OCI-LY1 (cell line): ENCODE measurements around the gene TRPV2.

Experiments used
- H2AFZ ChIP-seq: fragments of 200-600 bp; sonication (generic), shearing (Covaris generic); 2 replicates; pipeline ENCODE4 v1.6.0; 2014; ENCODE audit warnings: antibody characterized with exemption, mild to moderate bottlenecking, low read length
- H3F3A ChIP-seq: fragments of 200-600 bp; sonication (generic), shearing (Covaris generic); 2 replicates; pipeline ENCODE4 v1.6.0; 2014; ENCODE audit warnings: mild to moderate bottlenecking, antibody characterized with exemption, low read length, moderate library complexity; ENCODE audit not compliant: insufficient read depth
- H3K27ac ChIP-seq: fragments of 200-600 bp; sonication (generic); 2 replicates; pipeline ENCODE4 v1.5.1; 2014; ENCODE audit warnings: low read length, mixed run types, mild to moderate bottlenecking, low read depth; ENCODE audit not compliant: poor library complexity, severe bottlenecking
- H3K27me3 ChIP-seq: fragments of 200-600 bp; sonication (generic); 2 replicates; pipeline ENCODE4 v1.6.0; 2014; ENCODE audit warnings: antibody characterized with exemption, mild to moderate bottlenecking, low read length, moderate library complexity; ENCODE audit not compliant: insufficient read depth
- H3K36me3 ChIP-seq: fragments of 200-600 bp; sonication (generic); 2 replicates; pipeline ENCODE4 v1.6.1; 2014; ENCODE audit warnings: mild to moderate bottlenecking, antibody characterized with exemption, low read length, moderate library complexity, mixed read lengths; ENCODE audit not compliant: insufficient read depth
- H3K4me1 ChIP-seq: fragments of 200-600 bp; sonication (generic); 2 replicates; pipeline ENCODE4 v1.5.1; 2014; ENCODE audit warnings: mild to moderate bottlenecking, low read length, moderate library complexity; ENCODE audit not compliant: insufficient read depth, severe bottlenecking
- H3K4me2 ChIP-seq: fragments of 200-600 bp; sonication (generic), shearing (Covaris generic); 2 replicates; pipeline ENCODE4 v1.6.1; 2014; ENCODE audit warnings: low read length
- H3K4me3 ChIP-seq: fragments of 200-600 bp; sonication (generic); 2 replicates; pipeline ENCODE4 v1.5.1; 2014; ENCODE audit warnings: low read length, low read depth, mild to moderate bottlenecking, mixed read lengths; ENCODE audit not compliant: poor library complexity, severe bottlenecking
- H3K79me2 ChIP-seq: fragments of 200-600 bp; shearing (Covaris generic); 2 replicates; pipeline ENCODE4 v1.6.1; 2016; ENCODE audit warnings: mixed run types, low read length, mixed read lengths; ENCODE audit not compliant: insufficient read depth
- H3K9ac ChIP-seq: fragments of 200-600 bp; sonication (generic), shearing (Covaris generic); 2 replicates; pipeline ENCODE4 v1.6.1; 2014; ENCODE audit warnings: mild to moderate bottlenecking, low read length, mixed read lengths
- H3K9me2 ChIP-seq: fragments of 200-600 bp; sonication (generic), shearing (Covaris generic); 2 replicates; pipeline ENCODE4 v1.6.1; 2014; ENCODE audit warnings: low read depth, mild to moderate bottlenecking, low read length, mixed read lengths
- H3K9me3 ChIP-seq: fragments of 200-600 bp; shearing (Covaris generic); 2 replicates; pipeline ENCODE4 v1.6.1; 2014; ENCODE audit warnings: low read length, mixed read lengths
- H4K20me1 ChIP-seq: fragments of 200-600 bp; sonication (generic), shearing (Covaris generic); 2 replicates; pipeline ENCODE4 v1.6.0; 2016; ENCODE audit warnings: mild to moderate bottlenecking, low read length; ENCODE audit not compliant: insufficient read depth
- EZH2 ChIP-seq: fragments of 200-600 bp; sonication (generic), shearing (Covaris generic); IDR thresholded peaks from 2 replicates; pipeline ENCODE4 v1.8.0; 2017; ENCODE audit warnings: borderline replicate concordance, mixed run types, mild to moderate bottlenecking, antibody characterized with exemption, low read length, moderate library complexity, mixed read lengths
- TF ChIP-seq, protein P1 (sequence below): fragments of 200-600 bp; sonication (generic), shearing (Covaris generic); IDR thresholded peaks from 2 replicates; pipeline ENCODE4 v1.5.1; 2017; ENCODE audit warnings: mild to moderate bottlenecking, antibody characterized with exemption, low read length, moderate library complexity, mixed read lengths

TRPV2 gene

DNA sequence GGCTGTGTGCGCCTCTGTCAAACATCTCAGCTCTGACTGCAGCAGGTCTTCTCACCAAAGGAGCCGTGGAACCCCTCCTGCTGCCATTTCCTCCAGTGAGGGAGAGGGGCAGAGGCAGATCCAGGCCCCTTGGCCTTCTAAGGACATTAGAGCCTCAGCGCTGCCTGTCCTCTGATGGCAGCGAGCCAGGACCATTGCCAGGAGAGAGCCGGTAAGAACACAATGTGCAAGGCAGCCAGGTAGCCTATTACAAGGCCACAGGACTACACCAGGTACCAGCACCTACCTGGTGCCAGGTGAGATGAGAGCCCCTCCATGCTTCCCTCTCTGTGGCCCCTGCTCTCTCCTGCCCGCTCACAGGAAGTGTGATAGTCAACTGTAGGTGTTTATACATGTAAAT lies 65.6 kb downstream of the TRPV2 start:
- no peaks in the 10 kb centered on the region for H3K36me3 ChIP-seq

DNA sequence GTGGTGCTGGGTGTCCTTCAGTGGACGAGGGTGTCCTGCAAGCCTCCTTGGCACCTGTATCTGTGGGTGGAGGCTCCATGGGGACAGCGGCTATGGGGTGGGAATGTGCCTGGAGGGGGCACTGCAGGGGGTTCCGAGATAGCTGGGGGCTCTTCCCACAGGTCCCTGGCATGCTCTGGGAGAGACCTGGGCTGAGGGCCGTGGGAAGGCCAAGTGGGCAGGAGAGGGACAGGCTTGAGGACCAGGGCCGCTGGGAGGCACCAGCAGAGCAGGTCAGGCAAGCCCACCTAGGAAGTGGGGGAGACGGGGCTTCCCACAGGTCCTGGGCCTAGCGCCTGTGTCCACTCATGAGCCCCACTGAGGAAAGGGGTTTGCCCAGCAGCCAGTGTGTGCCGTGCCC lies 66.9 kb downstream of the TRPV2 start:
- H3K9ac ChIP-seq, result no peak overlapping the region
- H4K20me1 ChIP-seq, result no peaks in the 10 kb centered on the region
- no peaks in the 10 kb centered on the region for H3K9me3 ChIP-seq
- H3K4me2 ChIP-seq, result no peak overlapping the region
- H2AFZ ChIP-seq, result no peak overlapping the region
- TF ChIP-seq EZH2, result no peak
- TF ChIP-seq, protein P1, sequence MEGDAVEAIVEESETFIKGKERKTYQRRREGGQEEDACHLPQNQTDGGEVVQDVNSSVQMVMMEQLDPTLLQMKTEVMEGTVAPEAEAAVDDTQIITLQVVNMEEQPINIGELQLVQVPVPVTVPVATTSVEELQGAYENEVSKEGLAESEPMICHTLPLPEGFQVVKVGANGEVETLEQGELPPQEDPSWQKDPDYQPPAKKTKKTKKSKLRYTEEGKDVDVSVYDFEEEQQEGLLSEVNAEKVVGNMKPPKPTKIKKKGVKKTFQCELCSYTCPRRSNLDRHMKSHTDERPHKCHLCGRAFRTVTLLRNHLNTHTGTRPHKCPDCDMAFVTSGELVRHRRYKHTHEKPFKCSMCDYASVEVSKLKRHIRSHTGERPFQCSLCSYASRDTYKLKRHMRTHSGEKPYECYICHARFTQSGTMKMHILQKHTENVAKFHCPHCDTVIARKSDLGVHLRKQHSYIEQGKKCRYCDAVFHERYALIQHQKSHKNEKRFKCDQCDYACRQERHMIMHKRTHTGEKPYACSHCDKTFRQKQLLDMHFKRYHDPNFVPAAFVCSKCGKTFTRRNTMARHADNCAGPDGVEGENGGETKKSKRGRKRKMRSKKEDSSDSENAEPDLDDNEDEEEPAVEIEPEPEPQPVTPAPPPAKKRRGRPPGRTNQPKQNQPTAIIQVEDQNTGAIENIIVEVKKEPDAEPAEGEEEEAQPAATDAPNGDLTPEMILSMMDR, result no peak
- no peaks in the 10 kb centered on the region for H3K9me2 ChIP-seq
- peaks cover 8% of the 10 kb centered on the region; the same call in 1 of the 2 replicates for H3K27me3 ChIP-seq
- no peaks in the 10 kb centered on the region for H3K36me3 ChIP-seq
- H3K27ac ChIP-seq, result no peak overlapping the region
- no peaks in the 10 kb centered on the region for H3K4me1 ChIP-seq
- H3K79me2 ChIP-seq, result no peaks in the 10 kb centered on the region
- no peak overlapping the region for H3K4me3 ChIP-seq
- H3F3A ChIP-seq, result no peaks in the 10 kb centered on the region

More for the DNA sequence above, 65.6 kb downstream of the TRPV2 start:
- Histone ChIP-seq H4K20me1 (no peaks in the 10 kb centered on the region), H3K27me3 (peaks cover 8% of the 10 kb centered on the region; the same call in 1 of the 2 replicates), H3K9me2 (no peaks in the 10 kb centered on the region), H3K9ac (no peak overlapping the region), H3K4me2 (no peak overlapping the region), H3K4me3 (no peak overlapping the region), H3K4me1 (no peaks in the 10 kb centered on the region), H3K79me2 (no peaks in the 10 kb centered on the region), H3K9me3 (no peaks in the 10 kb centered on the region), H3F3A (no peaks in the 10 kb centered on the region), H3K27ac (no peak overlapping the region), H2AFZ (no peak overlapping the region)
- TF ChIP-seq, protein P1, result no peak
- no peak for TF ChIP-seq EZH2

DNA sequence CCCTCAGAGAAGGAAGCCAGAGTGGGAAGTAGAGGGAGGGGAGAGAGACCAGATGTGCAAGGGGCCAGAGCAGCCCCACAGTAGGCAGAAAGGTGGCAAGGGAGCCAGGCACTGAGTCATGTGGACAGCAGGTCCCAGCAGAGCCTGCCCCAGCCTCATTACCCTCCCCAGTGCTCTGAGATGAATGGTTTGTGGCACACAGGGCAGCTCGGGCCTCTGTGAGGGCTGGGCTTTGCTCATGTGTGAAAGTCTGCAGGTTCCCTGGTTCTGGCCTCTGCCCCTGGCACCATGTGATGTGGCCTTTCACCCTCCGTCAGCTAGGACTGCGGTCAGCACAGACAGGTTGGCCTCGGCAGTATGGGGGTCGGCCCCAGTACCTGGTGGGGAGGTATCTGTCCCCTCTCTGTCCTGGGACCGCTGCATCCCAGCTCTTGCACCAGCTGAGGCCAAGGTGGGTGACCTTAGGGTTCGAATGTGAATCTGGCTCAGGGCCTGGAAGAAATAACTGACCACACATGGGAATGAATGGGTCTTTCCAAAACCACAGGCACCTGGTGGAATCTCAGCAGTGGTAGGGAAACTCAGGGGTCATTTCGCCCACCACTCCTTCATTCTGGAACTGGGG lies 67.8 kb downstream of the TRPV2 start:
- Histone ChIP-seq H2AFZ (no peak overlapping the region), H3K9me2 (no peaks in the 10 kb centered on the region), H3K4me1 (no peaks in the 10 kb centered on the region), H3K27me3 (peaks cover 12% of the 10 kb centered on the region; the same call in 1 of the 2 replicates), H3K9me3 (no peaks in the 10 kb centered on the region), H3K9ac (no peak overlapping the region), H3K27ac (no peak overlapping the region), H3K4me2 (no peak overlapping the region), H3K79me2 (no peaks in the 10 kb centered on the region), H3K4me3 (no peak overlapping the region), H3K36me3 (no peaks in the 10 kb centered on the region), H4K20me1 (no peaks in the 10 kb centered on the region), H3F3A (no peaks in the 10 kb centered on the region)
- TF ChIP-seq, protein P1, result no peak
- TF ChIP-seq EZH2, result no peak
